Spleen (tissue), 11 donors: Measurements from ENCODE around the gene FKBP8. TPM values are rescaled to one million over a fixed set of nuclear protein-coding genes. Genes with fewer than 3 reads are reported as not detected.

Experiments
- DNase-seq: peaks from one replicate; pipeline ENCODE4 v3.0.0-alpha.2; 2020
- H3K27ac ChIP-seq, 8 donors: fragments of 200-600 bp; sonication (generic) in 7 of 8; 1 replicate in 4 of 8; 2 replicates in 4 of 8; pipeline versions ENCODE4 v1.5.0 to v1.8.0; 2016 to 2021; ENCODE audit warnings: inconsistent platforms in 4 of 8, mild to moderate bottlenecking in 4 of 8, moderate library complexity in 1 of 8
- H3K27me3 ChIP-seq, 7 donors: fragments of 200-600 bp; sonication (generic) in 6 of 7; replicated peaks in 1 of 7; 1 replicate in 4 of 7; 2 replicates in 3 of 7; pipeline versions ENCODE4 v1.5.0 to v1.8.0; 2016 to 2021; ENCODE audit warnings: inconsistent platforms in 3 of 7, mild to moderate bottlenecking in 1 of 7
- H3K36me3 ChIP-seq, 6 donors: fragments of 200-600 bp; sonication (generic) in 5 of 6; 1 replicate in 4 of 6; 2 replicates in 2 of 6; pipeline versions ENCODE4 v1.5.0 to v1.8.0; 2016 to 2021; ENCODE audit warnings: inconsistent platforms in 2 of 6
- H3K4me1 ChIP-seq, 6 donors: fragments of 200-600 bp; sonication (generic) in 5 of 6; 1 replicate in 3 of 6; 2 replicates in 3 of 6; pipeline versions ENCODE4 v1.5.0 to v1.8.0; 2016 to 2021; ENCODE audit warnings: inconsistent platforms in 3 of 6
- H3K4me3 ChIP-seq, 8 donors: fragments of 200-600 bp; sonication (generic) in 7 of 8; 1 replicate in 4 of 8; 2 replicates in 4 of 8; pipeline versions ENCODE4 v1.5.0 to v1.8.0; 2016 to 2021; ENCODE audit warnings: inconsistent platforms in 4 of 8, mild to moderate bottlenecking in 4 of 8, moderate library complexity in 2 of 8
- H3K9me3 ChIP-seq, 8 donors: fragments of 200-600 bp; sonication (generic) in 7 of 8; 1 replicate in 4 of 8; 2 replicates in 4 of 8; pipeline versions ENCODE4 v1.5.0 to v1.8.0; 2016 to 2021; ENCODE audit warnings: inconsistent platforms in 4 of 8
- CTCF ChIP-seq, 11 experiments: fragments of 200-600 bp in 7 of 11; fragments of 450-650 bp in 4 of 11; sonication (generic) in 4 of 11; IDR thresholded peaks in 8 of 11; conservative IDR thresholded peaks in 3 of 11; 1 replicate in 7 of 11; 2 replicates in 4 of 11; pipeline versions ENCODE4 v1.4.0 to v1.8.0; 2016 to 2021; ENCODE audit warnings: antibody characterized with exemption in 11 of 11, inconsistent platforms in 4 of 11, mild to moderate bottlenecking in 1 of 11
- POLR2A ChIP-seq, 3 donors: fragments of 450-650 bp; IDR thresholded peaks; one replicate each; pipeline ENCODE4 v1.5.1; 2017; ENCODE audit warnings: antibody characterized with exemption in 3 of 3, mild to moderate bottlenecking in 1 of 3
- POLR2AphosphoS5 ChIP-seq, 3 donors: sonication (generic); formaldehyde crosslinking; IDR thresholded peaks; one replicate each; pipeline ENCODE4 v1.5.1; 2017; ENCODE audit warnings: antibody characterized with exemption in 3 of 3
- WGBS, 5 donors: extraction: QIAGEN DNeasy Blood & Tissue Kit in 3 of 5; methylation state at CpG; one replicate each; pipeline versions ENCODE4 v1.1.5 to v1.1.7; 2013 to 2018; 5-methylcytosine and 5-hydroxymethylcytosine counted together
- intact Hi-C: fragments of 100-400 bp; cut with DNase I; formaldehyde crosslinking; loops from one replicate; pipeline ENCODE4 v1.15.0; 2023; ENCODE audit warnings: low total_unique reads
- polyA plus RNA-seq, 3 donors: library from polyadenylated mRNA; stranded (reverse); fragments of 200-250 nt; gene quantifications; one replicate each; pipeline ENCODE4 v1.2.1, GENCODE V29; 2013
- total RNA-seq, 7 donors: library from RNA; depleted of rRNA in 3 of 7; stranded (reverse); fragments of >200 nt in 3 of 7; fragmentation: NEBNext Ultra II Directional in 4 of 7; extraction: Animal tissue kit (Norgen Biotek cat#: 25700) in 4 of 7; gene quantifications; one replicate each; pipeline versions ENCODE4 v1.1.0 to v1.2.1, GENCODE V29; 2016 to 2021
- donor health status: healthy with polysubstance abuse.
- donor health status: DM: no; HTN: no; CAD: no; lungs with moderate emphysema.
- donor health status: DM: no; HTN: no; CAD: no.
- donor health status: Bipolar disorder and iron deficiency.
- donor health status: healthy.
- donor health status: DM: no; HTN: no; CAD: no.
- donor health status: DM: yes; HTN: yes; CAD: no.

FKBP8 gene
- total and polyA plus RNA-seq, 10 donors: 131 to 309 (median 202) TPM

GRCh38 chr19:18571564-18572344, 28.4 kb upstream of the FKBP8 start, which contains the start of gene UBA52:
Gene UBA52 (plus strand): TSS chr19:18571857. CDS start chr19:18573301, 1,444 bp downstream.
- DNase-seq: peak; percentile 99
- intact Hi-C loops: loop anchor here (10.0 kb wide), 1 partner anchor 107 kb away; no protein-coding TSS in a partner anchor
- Histone ChIP-seq H3K4me3 (peak within 1 kb of the TSS; percentile 67 to 98 (median 90)), H3K4me1 (peaks cover 9 to 40% (median 25%) of the 10 kb centered on the region in 6 donors), H3K27me3 (no peaks in the 10 kb centered on the region), H3K9me3 (no peaks in the 10 kb centered on the region), H3K36me3 (peaks cover 4 to 73% (median 65%) of the 10 kb centered on the region in 6 donors), H3K27ac (peak within 1 kb of the TSS; percentile 88 to 98 (median 95))
- TF ChIP-seq POLR2A (IDR thresholded peaks at IDR 0.05): peak in 1 of 3 donors; percentile 61
- peak in 3 of 11 experiments; percentile 31 to 36 (median 32) for TF ChIP-seq CTCF (IDR thresholded peaks at IDR 0.05 in 8 of 11, conservative IDR thresholded peaks at IDR 0.05 in 3 of 11)
- peak; percentile 95 to 99 (median 97) for TF ChIP-seq POLR2AphosphoS5 (IDR thresholded peaks at IDR 0.05)
- WGBS, 5 donors: 0 to 1% (median 0%) methylated on average over 30 to 75 of the region's 75 CpGs

- Histone ChIP-seq H3K36me3 (peaks cover 8 to 73% (median 64%) of the 10 kb centered on the region in 6 donors), H3K27me3 (no peaks in the 10 kb centered on the region), H3K4me1 (peaks cover 9 to 28% (median 18%) of the 10 kb centered on the region in 6 donors), H3K27ac (no peak overlapping the region), H3K9me3 (no peaks in the 10 kb centered on the region), H3K4me3 (no peak overlapping the region)
- intact Hi-C loops: no loop called here
- 94 to 96% (median 95%) methylated on average over 2 to 15 of the region's 15 CpGs for WGBS, 5 donors
- no peak for DNase-seq
- no peak for TF ChIP-seq POLR2A (IDR thresholded peaks at IDR 0.05)
- TF ChIP-seq POLR2AphosphoS5 (IDR thresholded peaks at IDR 0.05): peak in 2 of 3 donors; percentile 23 to 52
Measured at GRCh38 chr19:18568367-18568766, 25.0 kb upstream of the FKBP8 start.

GRCh38 chr19:18566953-18567352, 23.6 kb upstream of the FKBP8 start:
- Histone ChIP-seq H3K4me1 (peaks cover 0 to 28% (median 13%) of the 10 kb centered on the region in 6 donors), H3K27ac (no peak overlapping the region), H3K4me3 (no peak overlapping the region), H3K9me3 (no peaks in the 10 kb centered on the region), H3K36me3 (peaks cover 8 to 79% (median 73%) of the 10 kb centered on the region in 6 donors), H3K27me3 (no peaks in the 10 kb centered on the region)
- no peak for DNase-seq
- no peak for TF ChIP-seq POLR2A (IDR thresholded peaks at IDR 0.05)
- no peak for TF ChIP-seq POLR2AphosphoS5 (IDR thresholded peaks at IDR 0.05)
- no peak for TF ChIP-seq CTCF (IDR thresholded peaks at IDR 0.05 in 8 of 11, conservative IDR thresholded peaks at IDR 0.05 in 3 of 11)
- intact Hi-C loops: no loop called here
- 91 to 100% (median 94%) methylated on average over 2 to 8 of the region's 8 CpGs for WGBS, 5 donors

- TF ChIP-seq POLR2A (IDR thresholded peaks at IDR 0.05) (no peak), CTCF (IDR thresholded peaks at IDR 0.05 in 8 of 11, conservative IDR thresholded peaks at IDR 0.05 in 3 of 11) (no peak), POLR2AphosphoS5 (IDR thresholded peaks at IDR 0.05) (peak; percentile 57 to 60 (median 59))
- peaks cover 11 to 63% (median 37%) of the 10 kb centered on the region in 6 donors for H3K4me1 ChIP-seq
- H3K36me3 ChIP-seq: peaks cover 8 to 60% (median 49%) of the 10 kb centered on the region in 6 donors
- intact Hi-C loops: no loop called here
- H3K27me3 ChIP-seq: no peaks in the 10 kb centered on the region
- DNase-seq: no peak
- 67 to 81% (median 74%) methylated on average over 14 of the region's 14 CpGs for WGBS, 5 donors
- no peak overlapping the region for H3K4me3 ChIP-seq
- H3K27ac ChIP-seq: peak overlapping the region; percentile 31 to 98 (median 78)
- H3K9me3 ChIP-seq: no peaks in the 10 kb centered on the region
Measured at GRCh38 chr19:18562086-18562485, 18.7 kb upstream of the FKBP8 start.
